Measurements from ENCODE around the gene CAVIN3. TPM values are rescaled to one million over a fixed set of nuclear protein-coding genes. Genes with fewer than 3 reads are reported as not detected.
"Not testable (repeated sequence)": the region's sequence is repeated elsewhere in the genome, so short reads cannot be mapped to it uniquely, and the experiment has no call there.

CAVIN3 gene
- polyA plus RNA-seq, 10 donors: 15.6 to 42.7 (median 27.7) TPM

DNA sequence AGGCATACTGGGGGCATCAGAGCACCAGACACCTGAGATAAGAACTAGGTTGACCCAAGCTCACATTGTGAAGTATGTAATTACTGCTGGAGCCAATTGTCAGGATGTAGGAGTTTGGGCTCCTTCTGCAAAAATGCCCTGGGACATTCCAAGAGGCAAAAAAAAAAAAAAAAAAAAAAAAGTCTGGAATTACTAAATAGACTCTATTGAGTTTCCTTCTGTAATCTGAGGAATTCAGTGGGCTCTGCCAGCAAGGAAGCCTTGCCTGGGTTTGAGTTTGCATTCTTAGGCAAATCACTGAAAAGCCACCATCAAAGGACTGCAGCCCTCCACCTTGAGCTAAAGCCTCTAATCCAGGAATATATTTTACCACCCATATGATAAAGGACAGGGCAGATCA lies 8.0 kb upstream of the CAVIN3 start:
- no peak for DNase-seq

DNA sequence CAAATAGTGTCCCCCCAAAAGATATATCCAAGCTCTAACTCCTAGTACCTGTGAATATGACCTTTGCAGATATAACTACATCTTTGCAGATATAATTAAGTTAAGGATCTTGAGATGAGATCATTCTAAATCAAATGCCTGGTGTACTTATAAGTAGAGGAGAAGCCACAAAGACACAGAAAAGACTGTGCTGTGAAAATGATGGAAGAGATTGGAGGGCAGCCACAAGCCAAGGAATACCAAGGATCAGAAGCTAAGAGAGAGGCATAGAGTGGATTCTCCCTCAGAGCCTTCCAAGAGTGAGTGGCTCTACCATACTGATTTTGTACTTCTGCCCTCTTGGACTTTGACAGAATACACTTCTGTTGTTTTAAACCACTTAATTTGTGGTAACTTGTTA lies 7.5 kb upstream of the CAVIN3 start:
- no peak for DNase-seq

DNA sequence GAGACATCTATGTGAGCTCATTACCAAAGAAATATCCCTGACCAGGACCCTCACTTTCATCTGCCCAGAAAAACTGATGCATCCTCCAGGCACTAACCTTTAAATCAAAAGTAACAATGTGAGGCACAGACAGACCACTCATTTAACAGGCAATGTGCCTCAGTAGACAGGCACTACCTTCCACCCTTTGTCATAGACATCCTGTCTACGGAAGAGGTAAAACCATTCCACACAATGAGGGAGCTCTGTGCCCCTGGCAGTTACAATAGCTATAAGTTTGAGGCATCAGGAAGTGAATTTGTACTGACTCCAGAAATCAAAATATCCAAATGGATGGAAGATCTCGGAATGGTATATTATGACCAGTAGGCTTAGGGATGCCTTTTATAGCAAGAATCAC lies 6.7 kb upstream of the CAVIN3 start:
- no peak for DNase-seq

DNA sequence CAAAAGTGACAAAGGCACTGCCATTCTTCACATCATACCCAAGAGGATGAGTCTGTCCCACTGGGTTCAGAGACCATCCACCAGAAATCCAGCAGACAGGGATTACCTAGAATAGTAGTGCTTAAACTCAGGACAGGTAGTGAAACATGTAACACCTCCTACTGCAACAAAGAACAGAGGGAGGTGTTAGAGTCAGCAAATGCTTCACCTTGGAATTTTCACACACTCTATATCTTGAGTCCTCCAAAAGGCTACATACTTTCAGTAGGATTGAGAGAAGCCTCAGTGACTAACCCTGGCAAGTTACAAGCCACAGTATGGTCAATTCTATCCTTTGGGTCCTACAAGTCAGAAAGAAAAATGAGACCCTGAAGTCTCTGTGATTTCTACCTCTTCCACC lies 6.0 kb upstream of the CAVIN3 start:
- DNase-seq: no peak

DNA sequence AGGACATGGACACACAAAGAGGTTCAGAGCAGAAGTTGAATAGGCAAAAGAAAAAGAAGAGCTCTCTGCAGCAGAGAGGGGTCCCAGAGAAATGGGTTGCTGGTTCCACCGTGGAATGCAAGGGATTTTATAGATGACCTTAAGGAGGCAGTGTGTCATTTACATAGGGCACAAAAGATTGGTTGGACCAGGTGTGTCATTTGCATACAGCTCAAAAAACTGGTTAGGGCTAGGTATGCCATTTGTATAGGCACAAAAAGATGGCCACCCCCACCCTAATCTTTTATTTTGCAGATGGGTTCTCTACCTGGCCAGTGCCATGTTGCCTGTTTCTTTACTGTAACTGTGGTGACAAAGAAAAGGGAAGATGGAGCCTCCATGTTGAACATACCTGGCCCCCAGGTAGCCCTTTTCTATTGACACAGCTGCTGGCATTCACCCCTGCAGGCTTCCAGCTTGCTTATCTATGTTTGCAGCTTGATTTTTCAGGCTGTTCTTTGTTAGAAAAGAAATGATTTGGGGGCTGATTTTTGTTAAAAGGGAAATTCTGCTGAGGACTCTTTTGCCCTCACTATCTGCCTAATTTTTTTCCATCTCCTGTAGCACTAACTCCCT lies 3.1 kb upstream of the CAVIN3 start:
- no peak for DNase-seq

DNA sequence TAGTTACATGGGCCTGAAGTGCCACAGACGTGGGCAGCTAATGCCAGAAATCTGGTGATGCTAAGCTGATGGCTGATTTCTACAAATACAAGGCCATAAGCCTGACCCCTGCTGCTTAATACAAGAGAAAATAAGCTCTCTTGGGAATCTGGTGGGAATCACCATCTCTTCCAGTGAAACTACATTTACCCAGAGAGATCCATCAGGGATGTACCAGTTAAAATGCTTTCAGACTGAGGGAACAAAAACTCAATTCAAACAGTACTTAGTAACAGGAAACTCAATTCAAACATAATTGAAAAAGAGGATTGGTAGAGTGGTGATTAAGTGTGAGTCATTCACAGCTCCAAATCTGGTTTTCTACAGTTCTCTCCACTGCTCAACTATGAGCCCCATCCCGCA lies 1.7 kb upstream of the CAVIN3 start:
- peak in 2 of 3 donors; percentile 17 to 29 for DNase-seq

DNA sequence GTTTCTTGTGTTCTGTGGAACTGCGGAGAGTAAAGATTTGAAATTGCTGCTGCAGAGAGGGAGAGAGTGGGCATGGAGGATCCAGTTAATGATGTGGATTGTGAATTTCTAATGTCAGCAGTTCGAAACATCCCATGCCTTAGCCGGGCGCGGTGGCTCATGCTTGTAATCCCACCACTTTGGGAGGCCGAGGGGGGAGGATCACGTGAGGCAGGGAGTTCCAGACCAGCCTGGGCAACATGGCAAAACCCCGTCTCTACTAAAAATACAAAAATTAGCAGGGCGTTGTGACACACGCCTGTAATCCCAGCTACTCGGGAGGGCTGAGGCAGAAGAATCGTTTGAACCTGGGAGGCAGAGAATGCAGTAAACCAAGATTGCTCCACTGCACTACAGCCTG lies 1.1 kb upstream of the CAVIN3 start:
- no peak for DNase-seq

DNA sequence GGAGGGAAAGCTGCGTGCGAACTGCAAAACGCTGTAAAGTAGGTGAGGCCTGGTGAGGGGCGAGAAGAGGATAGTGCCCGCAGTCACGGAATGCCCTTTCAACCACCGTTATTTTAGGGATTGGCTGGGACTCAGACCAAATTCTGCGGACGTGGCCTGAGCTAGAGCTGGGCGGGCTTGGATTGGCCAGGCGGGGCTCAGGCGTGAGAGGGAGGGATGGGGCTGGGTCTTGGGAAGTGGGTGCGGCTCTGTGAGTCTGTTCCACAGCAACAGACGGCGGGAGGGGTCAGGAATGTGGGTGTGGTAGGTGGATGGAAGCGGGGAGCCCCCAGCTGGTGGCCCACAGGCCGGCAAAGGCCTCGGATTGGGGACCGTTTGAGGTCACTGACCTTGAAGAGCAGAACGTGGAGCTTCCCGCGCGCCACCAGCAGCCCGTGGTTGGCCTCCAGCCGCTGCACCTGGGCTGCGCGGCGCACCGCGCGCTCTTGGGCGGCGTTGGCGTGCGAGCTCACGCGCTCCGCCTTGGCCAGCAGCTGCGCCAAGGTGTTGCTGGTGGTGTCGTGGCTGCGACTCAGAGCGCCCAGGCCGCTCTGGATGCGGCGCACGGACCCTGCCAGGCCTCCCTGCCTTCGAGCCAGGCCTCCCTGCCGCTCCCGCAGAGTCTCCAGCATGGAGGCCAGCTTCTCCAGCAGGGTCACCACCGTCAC lies 444 bp downstream of the CAVIN3 start:
- DNase-seq: peak; percentile 90 to 96 (median 93)

DNA sequence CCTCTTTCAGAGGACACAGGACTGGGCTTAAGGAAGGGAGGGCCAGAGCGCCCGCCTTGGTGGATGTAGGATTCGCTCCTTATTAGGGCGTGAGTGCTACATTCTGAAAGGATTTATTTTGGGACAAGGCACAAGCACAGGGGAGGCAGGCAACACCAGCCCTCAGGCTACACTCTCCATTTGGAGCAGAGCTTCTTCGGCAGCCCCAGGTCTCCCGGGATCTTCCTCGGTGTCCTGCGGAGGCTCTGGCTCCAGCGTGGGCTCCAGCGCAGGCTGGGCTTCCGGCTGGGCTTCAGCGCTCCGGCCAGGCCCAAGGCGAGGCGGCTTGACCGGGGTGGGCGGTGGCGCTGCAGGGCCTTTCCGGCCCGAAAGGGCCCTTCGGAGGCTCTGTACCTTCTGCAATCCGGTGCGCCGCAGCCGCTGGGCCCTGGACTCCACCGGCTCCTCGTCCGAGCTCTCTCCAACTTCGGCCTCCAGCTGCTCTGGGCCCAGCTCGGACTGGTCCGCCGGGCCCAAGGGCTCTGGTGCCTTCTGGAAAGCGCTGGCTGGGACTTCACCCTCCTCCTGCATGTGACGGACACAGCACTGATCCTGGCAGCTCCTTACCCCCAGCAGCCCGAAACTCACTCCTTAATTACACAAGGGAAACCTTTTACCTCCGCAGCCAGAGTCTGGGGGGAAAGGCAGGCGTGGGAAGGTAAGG lies 1.1 kb downstream of the CAVIN3 start:
- peak; percentile 41 to 87 (median 60) for DNase-seq

DNA sequence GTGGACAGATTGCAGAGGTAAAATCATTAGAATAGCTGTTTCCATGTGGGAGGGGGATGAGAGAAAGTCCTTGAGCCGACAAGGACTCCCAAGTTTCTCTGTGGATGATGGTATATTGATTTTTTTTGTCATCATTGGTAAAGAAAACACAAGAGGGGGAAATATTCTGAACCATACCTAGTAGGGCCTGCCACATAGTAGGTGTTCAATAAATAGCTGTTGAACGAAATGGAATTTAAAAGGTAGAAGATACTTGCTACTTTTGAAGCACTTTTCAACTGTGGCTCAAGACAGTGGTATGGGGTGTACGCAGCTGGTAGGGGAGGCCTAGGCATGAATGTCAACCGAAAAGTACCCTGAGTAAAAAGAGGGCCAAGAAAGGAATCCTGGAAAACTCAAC lies 2.1 kb downstream of the CAVIN3 start:
- no peak for DNase-seq

DNA sequence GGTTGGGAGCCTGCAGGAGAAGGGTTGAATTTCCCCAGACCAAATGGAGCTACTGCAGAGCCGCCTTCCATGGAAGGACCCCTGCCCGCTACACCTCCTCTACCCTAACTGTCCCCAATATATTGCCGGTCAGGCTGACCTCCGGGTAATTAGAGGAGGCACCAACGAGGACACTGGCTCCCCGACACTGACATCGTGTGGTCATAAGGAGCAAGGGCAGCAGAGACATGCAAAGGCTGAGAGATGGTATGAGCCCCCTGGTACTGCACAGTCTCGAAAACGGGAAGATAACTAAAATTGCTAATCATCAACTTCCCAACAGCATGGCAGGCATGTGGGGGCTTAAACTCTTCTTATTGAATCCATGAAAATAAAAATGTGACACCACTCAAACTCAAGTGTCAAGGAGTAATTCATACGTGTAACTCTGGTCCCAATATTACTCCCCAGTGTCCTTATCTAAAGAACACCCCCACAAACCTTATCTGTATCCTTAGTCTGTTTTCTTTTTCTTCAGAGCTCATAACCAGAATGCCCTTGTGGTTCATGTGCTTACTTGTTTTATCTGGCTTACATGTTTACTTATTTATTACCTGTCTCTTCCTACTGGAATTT lies 4.4 kb downstream of the CAVIN3 start:
- peak; percentile 40 to 76 (median 49) for DNase-seq

DNA sequence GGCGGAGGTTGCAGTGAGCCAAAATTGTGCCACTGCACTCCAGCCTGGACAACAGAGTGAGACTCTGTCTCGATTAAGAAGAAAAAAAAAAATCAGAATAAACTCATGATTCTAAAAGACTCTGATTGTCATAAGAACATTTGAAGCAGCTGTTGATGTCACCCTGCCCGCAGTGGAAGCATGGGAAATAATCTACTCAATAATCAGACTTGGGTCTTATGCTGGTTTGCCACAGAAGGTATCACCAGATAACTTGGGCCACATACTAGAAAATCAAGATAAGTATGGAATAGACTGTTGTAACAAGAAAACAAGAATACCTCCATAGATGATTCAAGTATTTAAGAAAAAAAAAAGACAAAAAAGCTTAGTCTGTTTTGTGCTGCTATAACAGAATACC lies 8.2 kb downstream of the CAVIN3 start:
- no peak for DNase-seq

DNA sequence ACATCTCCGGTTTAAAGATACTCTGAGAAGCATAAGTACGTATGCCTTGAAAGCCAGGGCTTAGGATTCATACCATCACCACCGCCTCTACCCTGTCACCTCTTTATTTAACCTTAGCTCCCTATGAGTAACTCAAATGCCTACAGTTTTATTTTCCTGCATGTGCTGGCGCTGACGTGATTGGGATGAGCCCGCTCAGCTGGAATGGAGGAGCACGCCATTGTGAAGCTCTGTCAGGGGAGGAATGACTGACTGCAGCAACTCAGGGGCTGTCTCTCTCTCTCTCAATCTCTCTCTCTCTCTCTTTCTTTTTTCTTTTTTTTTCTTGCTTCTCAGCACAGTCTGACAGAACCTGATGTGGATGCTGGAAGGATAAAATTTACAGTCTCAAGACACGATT lies 12.4 kb downstream of the CAVIN3 start:
- no peak for DNase-seq

DNA sequence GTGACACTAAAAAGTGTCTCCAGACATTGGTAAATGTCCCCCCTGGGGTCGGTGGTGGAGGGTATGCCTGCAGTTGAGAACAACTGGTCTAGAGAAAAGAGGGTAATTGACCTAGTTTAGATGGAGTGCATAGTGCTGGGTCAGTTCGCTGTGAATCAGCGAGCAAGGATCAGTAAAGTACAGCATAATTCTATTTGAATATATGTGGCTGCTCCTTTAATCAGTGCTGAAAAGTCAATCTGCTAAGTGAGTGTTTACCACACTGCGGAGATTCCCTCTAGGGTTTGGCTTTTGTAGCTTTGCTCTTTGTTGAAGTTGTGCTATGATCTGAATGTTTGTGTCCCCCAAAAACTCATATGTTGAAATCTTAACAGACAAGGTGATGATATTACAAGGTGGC lies 15.0 kb downstream of the CAVIN3 start:
- no peak for DNase-seq

DNA sequence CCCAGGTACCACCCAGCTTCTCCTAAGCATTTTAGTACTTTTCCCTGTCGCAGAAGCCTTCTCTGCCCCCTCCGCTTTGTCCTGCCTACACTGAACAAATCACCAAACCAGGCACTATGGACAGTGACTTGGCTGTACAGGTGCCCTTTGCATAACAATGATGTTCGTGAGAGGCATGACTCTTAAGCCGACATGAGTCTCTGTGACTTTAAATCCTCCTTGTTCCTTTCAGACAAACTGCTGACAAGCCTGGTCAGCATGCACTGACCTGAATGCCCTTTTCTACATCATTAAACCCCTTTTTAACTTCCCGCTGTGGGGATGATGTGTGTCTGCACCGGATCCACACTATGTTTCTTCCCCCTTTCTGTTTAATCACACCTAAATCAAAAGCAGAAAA lies 16.6 kb downstream of the CAVIN3 start:
- no peak for DNase-seq

DNA sequence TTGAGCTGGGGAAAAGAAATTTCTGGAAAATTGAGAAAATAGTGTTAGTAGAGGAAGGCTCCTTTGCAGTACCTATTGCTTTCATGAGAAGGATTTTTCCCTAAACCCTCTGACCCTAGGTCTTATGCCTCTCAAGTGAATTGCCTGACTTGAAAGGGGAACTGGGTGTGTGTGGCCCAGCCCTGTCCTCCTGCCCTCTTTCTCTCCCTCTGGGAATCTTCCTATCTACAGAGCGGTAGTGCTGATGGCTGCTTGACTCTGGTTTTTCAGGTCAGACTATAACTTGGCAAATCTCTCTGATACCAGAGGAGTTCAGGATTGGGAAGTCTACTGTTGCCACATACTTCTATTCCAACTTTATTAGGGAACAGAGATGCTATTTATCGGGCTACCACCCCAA lies 19.2 kb downstream of the CAVIN3 start:
- no peak for DNase-seq

DNA sequence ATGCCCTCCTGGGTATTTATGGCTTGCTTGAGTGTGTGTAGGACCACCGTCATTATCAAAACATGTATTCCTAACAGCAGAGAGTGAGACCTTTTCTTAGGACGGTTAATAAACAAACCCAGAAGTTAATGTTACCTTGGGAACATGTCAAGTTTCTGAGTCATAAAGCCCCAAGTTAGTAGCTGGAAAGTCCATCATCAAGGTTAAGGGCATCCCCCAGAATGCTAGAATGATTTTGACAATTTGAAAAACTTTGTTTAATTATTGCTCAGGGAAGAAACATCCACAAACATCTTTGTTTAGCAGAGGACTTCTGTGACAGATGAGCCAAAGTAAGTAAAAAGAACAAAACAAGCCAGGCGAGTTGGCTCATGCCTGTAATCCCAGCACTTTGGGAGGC lies 20.0 kb downstream of the CAVIN3 start:
- DNase-seq: no peak

DNA sequence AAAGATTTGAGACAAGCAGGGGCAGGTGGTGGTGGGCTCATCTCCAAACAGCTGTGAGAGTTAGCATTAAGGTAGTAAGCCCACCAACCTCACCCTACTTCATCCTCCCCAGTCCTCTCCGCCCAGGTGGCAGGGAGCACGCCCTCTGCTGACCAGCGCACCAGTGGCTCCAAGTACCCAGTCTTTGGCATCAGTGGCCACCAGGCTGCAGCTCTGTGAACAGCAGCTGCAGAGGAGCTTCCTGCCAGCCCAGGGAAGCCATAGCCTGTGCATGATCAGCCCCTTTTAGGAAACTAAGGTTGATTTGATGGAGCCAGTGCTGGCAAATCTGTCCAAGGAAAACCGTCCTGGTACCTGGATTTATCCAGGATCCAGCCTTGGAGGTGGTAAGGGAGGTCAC lies 21.7 kb downstream of the CAVIN3 start:
- DNase-seq: peak in 2 of 3 donors; percentile 5 to 28

DNA sequence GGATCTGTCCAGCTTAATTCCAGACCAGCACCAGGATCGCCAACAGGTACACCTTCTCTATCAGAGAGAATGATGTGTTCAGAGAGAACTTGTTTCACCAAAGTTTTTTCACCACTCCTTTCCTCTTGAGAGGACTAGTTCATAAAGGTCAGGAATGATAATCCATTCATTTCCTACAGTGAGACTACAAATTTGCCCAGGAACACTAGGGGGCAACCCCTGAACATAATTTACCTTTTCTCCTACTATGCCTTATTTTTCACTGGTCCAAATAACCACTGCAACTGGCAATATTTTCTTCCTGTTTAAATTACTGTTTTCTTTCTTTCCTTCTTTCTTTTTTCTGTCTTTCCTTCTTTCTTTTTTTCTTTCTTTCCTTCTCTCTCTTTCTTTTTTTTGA lies 22.5 kb downstream of the CAVIN3 start:
- DNase-seq: no peak

DNA sequence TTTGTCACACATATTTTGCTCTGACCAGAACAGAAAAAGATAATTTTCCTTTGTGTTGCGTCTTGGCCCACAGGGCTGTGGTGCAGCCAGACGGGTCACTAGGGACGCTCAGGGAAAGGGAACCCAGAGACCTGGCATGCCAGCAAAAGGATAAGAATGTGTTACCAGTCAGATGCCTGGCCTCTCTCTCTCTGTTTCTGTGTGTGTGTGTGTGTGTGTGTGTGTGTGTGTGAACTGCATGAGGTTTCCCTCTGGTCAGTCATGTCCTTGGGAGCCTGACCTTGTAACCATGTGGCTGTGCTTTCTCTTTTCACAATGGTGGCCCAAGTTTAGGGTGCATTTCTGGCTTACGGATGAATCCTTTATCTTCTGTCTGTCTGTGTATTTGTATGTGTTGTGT lies 35.3 kb downstream of the CAVIN3 start:
- DNase-seq: no peak

DNA sequence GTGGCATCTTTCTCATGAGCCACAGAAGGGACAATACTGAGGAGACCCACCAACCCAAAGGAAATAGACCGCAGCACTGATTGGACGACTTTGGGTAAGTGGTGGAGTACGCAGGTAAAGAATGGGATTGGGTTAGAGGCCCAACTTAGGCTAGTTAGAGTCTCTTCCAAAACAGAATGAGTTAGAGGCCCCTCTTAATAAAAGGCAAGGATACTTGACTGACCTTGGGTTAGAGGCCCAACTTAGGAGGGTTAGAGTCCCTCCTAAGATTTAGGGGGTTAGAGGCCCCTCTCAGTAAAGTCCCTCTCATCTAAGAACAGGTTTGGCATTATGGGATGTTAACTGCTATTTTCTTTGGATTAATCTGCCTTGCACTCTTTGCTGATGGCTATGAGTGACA lies 36.1 kb downstream of the CAVIN3 start:
- DNase-seq: no peak

DNA sequence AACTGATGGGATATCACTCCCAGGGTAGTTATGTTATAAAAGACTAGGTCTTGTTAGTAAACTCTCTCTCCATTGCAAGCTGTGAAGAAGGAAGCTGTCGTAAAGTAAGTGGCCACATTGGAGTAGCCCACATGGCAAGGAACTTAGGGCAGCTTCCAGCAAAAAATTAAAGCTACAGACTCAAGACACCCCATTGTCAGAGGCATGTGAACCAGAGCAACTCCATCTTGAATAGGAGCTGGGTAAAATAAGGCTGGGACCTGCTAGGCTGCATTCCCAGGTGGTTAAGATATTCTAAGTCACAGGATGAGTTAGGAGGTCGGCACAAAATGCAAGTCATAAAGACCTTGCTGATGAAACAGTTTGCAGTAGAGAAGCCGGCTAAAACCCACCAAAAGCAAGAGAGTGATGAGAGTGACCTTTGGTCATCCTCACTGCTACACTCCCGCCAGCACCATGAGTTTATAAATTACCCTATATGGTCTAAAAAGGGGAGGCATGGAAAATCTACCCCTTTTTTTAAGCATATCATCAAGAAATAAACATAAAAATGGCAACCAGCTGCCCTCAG lies 36.8 kb downstream of the CAVIN3 start:
- DNase-seq: no peak

DNA sequence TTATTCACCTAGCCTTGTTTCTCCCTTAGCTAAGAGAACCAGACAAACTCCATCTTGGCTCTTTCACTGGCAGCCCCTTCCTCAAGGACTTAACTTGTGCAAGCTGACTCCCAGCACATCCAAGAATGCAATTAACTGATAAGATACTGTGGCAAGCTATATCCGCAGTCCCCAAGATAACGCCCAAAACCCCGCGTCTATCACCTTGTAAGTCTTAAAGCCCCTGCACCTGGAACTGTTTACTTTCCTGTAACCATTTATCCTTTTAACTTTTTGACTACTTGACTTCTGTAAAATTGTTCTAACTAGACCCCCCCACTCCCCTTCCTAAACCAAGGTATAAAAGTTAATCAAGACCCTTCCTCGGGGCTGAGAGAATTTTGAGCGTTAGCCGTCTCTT lies 39.5 kb downstream of the CAVIN3 start:
- DNase-seq: not testable (repeated sequence)

Measured in muscle of back (tissue), 11 donors.